ENCODE results near the gene DEAF1.

DNA sequence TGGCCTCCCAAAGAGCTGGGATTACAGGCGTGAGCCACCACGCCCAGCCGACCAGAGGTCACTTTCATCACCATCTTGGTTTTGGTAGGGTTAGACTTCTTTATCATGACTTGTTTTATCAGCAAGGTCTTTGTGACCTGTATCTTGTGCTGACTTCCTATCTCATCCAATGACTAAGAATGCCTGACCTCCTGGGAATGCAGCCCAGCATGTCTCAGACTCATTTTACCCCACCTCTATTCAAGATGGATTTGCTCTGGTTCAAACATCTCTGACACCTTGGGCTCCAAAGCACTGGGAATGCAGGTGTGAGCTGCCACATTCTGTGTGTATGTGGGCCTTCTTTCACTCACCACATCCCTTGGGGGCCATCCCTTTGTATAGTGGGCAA lies 47.1 kb upstream of the DEAF1 start:
- TF ChIP-seq, protein P1, sequence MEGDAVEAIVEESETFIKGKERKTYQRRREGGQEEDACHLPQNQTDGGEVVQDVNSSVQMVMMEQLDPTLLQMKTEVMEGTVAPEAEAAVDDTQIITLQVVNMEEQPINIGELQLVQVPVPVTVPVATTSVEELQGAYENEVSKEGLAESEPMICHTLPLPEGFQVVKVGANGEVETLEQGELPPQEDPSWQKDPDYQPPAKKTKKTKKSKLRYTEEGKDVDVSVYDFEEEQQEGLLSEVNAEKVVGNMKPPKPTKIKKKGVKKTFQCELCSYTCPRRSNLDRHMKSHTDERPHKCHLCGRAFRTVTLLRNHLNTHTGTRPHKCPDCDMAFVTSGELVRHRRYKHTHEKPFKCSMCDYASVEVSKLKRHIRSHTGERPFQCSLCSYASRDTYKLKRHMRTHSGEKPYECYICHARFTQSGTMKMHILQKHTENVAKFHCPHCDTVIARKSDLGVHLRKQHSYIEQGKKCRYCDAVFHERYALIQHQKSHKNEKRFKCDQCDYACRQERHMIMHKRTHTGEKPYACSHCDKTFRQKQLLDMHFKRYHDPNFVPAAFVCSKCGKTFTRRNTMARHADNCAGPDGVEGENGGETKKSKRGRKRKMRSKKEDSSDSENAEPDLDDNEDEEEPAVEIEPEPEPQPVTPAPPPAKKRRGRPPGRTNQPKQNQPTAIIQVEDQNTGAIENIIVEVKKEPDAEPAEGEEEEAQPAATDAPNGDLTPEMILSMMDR (IDR thresholded peaks at IDR 0.05; ENCODE audit: insufficient read depth, low read depth, low read length) = no peak
- no peak for TF ChIP-seq EZH2 (IDR thresholded peaks at IDR 0.05; ENCODE audit: insufficient read depth, low read length)

Data from astrocyte (in vitro differentiated cells and primary cell).